Measurements from ENCODE around the gene PCLAF.
A peak's percentile ranks its signal among the peaks of the same experiment; 100 is the strongest.
"Not testable (repeated sequence)": the region's sequence is repeated elsewhere in the genome, so short reads cannot be mapped to it uniquely, and the experiment has no call there.

Gene PCLAF, protein sequence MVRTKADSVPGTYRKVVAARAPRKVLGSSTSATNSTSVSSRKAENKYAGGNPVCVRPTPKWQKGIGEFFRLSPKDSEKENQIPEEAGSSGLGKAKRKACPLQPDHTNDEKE

DNA sequence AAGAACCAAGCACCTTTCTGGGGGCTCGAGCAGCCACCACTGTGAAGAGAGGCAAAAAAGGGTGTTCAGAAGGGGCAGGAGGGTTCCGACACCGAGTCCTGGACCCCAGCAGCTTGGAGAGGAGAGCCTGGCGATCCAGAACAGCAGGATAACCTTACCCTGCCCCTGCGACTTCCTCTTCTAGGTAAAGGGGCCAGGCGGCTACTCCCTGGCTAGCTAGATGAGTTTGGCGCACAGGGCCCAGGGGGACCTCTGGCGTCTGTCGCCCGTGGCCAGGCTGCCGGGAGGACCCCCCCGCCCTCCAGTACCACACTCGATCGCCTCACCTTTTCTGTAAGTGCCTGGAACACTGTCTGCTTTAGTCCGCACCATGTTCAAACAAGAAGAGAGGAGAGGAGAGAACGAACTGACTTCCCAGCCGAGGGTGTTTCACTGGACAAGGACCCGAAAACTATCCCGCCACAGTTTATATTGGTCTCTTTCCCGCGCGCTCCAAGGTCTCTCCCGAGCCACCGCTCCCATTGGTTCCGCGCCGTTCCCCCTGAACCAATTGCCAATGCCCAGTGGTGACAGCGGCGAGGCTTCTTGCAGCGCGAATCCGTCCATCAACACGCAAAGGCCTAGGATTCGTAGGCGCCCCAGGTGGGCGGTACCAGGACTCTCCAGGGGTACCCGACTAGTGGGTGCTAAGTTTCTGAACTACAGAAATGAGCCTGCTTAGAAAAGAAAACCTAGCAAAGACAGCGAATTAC is at the start of gene PCLAF:
Gene PCLAF (minus strand): TSS at position 442 of the 752 bp plus-strand sequence. CDS start 70 bp downstream, at position 372.
- peak; percentile 99 for DNase-seq (ENCODE audit: low spot score)

DNA sequence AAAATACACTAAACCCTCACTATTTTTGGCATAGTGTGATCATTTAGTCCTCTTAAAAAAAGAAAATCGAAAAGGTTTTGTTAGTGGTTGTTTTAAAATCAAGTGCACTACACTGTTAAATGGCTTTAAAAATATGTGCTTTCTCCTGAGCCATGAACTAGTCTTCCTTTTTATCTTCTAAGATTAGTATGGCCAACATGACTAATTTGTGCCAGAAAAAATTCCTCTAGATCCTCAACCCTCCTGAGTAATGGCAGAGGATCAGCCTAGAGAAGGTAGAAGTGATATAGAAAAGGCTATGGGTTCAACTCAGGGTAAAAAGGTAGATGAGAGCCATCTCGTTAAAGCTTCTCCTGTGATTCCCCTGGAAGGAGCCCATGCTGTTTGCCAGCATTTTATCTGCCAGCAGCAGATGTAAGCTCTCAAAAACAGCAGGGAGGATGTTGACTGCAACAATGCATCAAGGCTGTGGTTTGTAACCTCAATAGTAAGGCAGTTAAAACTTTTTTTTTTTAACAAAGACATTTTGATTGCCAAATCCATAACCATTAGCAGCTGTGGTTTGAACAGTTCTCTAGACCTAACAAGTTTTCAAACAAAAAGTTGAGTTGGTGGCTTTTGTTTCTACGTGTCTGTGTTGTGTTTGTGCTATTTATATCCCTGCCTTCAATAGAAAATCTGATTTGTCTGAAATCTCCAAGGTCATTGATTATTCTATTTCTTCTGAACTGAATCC is 48.9 kb upstream of the PCLAF start:
- DNase-seq (ENCODE audit: low spot score): no peak

DNA sequence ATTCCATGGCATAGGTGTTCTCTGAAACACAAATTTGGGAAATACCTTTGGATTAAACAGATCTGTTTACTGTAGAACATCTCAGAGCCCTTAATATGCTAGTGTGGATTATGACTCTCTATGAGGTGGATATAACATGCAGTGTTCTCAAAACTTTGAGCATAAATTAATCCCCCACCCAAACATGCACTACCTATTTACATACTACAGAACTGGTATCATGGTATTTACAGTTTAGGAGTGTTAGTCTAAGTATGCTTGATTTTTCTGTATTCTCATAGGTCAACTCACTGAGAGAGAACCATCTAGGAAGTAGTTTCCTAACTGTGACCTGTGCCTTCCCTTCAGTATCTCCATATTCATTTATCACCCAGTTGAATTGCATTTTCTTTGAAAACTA is 48.2 kb upstream of the PCLAF start:
- no peak for DNase-seq (ENCODE audit: low spot score)

DNA sequence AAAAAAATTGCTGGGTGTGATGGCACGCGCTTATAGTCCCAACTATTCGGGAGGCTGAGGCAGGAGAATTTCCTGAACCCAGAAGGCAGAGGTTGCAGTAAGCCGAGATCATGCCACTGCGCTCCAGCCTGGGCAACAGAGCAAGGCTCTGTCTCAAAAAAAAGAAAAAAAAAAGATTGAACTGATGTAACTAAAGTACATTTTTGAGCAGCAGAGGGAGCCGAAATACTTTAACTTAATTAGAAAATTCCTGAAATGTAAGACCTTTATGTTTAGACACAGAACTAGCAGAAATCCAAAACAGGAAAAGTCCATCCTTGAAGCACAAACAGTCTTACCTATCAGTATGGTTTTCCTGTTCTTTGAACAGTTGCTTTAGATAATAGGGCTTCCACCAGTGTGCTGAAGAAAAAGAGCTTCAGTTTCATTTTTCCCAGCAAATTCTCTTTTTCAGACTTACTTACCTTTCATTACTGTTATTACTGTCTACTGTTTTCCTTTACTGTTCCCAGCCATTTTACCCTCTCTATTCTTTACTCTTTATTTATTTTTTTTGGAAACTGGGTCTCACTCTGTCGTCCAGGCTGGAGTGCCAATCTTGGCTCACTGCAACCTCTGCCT is 45.7 kb upstream of the PCLAF start:
- DNase-seq (ENCODE audit: low spot score): no peak

DNA sequence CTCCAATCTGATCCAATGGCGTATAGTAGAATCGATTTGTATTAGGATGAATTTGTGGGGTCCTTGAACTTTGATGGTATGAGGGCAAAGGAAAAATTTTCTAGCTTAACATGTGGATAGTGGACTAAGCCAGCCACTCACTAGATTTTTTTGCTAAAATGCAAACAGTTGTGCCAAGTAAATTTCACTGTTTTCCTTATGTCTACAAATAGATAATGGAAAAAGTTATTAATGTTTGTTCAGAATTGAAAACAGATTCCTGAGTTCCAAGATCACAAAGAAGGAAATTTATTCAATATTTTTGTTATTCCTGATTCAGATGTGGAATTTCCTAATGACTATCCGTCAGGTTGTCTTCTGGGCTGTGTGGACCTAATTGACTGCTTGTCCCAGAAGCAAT is 44.0 kb upstream of the PCLAF start:
- DNase-seq (ENCODE audit: low spot score): no peak

DNA sequence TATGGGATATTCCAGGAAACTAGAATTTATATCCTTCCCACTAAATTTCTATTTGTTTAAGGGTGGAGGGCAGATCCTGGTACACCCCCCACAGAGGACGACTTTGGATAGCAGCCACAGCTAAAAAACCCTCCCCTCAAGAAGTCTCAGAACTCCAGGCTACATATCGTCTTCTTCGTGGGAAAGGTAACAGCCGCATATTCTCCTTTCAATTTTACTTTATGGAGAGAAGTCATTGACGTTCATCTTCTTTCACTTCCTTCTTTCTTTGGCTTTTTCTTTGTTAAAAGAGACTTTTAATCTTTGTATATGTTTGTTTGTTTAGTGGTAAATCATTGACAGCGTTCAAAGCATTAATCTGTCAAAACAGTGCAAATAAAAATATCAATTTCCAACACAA is 42.7 kb upstream of the PCLAF start:
- no peak for DNase-seq (ENCODE audit: low spot score)

DNA sequence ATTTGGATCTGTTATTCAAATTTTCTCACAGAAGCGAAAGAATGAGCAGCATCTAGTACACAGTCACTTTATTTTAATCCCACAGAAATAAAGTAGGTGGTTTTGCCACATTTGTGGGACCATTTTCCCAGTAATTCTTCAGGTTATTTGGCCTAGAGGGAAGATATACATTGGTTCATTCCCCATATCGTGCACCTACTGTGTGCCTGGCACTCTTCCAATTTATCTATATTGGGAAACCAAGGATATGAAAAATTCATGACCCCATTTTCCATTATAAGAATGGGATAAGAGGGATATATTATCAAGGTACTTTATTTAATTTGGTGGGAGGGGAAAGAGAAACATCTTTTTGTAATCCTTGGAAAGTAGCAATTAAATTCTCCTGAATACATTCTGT is 41.5 kb upstream of the PCLAF start:
- DNase-seq (ENCODE audit: low spot score): no peak

DNA sequence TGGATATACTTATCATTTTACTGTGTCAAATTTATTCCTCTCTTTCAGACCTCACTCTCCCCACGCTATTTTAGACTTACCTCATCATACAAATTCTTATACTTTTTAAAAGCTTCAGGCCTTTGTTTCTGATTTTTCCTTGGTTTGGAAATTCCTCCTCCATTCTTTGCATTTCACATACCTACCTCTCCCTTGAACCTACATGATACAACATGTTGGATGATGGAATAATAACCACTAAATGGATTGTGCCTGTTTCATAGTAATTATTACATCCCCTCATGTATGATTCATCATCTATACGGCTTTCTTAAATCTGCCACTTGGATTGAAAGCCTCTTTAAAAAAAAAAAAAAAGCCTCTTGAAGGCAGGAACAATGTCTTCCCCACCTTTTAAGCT is 31.0 kb upstream of the PCLAF start:
- DNase-seq (ENCODE audit: low spot score): no peak

DNA sequence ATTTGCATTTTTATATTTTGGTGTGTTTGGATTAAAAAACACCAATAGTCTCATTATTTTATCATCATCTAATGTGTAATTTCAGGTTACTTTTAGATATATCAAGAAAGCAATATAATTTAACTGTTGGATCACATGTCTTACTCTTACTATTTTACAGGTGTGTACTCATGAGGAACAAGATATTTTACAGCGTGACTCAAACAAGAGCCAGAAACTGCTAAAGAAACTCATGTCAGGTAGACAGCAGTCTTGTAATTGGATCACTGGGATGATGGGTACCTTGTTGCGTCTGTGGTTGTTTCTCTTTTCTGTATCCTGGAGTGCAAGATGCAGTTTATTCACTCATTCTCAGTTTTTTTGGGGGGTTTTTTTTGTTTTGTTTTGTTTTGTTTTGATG is 19.3 kb upstream of the PCLAF start:
- no peak for DNase-seq (ENCODE audit: low spot score)

DNA sequence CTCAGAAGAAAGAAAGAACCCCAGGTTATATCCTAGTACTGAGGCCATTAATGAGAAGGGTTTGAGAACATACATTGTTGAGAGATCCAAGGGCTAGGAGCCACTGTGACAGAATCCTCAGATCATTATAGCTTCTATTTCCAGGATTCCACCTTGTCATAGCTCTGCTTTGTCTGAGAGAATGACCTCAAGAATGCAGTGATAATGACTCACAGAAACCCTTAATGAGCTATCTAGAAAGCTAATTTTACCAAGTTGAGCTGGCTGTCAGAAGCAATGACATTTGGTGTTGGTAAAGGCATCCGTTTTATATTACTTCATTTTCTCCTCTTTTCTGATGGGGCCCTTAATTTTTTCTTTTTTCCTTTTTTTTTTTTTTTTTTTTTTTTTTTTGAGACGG is 17.3 kb upstream of the PCLAF start:
- DNase-seq (ENCODE audit: low spot score): no peak

DNA sequence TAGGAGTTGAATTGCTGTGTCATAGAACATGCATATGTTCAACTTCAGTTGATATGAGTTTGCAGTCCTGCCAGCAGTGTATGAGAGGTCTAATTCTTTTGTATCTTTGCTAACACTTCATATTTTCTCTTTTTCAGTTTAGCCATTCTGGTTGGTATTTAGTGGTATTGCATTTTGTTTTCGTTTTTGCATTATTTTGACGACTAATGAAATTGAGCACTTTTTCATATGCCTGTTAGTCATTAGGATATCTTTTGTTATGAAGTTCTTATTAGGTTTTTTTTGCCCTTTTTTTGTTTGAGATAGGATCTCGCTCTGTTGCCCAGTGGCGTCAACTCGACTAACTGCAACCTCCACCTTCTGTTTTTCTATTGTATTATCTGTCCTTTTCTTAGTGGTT is 15.5 kb upstream of the PCLAF start:
- no peak for DNase-seq (ENCODE audit: low spot score)

DNA sequence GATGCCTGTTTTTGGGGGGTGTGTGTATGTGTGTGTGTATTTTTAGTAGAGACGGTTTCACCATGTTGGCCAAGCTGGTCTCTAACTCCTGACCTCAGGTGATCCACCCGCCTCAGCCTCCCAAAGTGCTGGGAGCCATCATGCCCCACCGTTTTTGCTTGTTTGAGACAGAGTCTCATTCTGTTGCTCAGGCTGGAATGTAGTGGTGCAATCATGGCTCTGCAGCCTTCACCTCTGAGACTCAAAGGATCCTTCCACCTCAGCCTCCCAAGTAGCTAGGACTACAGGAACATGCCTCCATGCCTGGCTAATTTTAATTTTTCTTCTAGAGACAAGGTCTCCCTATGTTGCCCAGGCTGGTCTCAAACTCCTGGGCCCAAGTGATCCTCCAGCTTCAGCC is 11.2 kb upstream of the PCLAF start:
- DNase-seq (ENCODE audit: low spot score): not testable (repeated sequence)

DNA sequence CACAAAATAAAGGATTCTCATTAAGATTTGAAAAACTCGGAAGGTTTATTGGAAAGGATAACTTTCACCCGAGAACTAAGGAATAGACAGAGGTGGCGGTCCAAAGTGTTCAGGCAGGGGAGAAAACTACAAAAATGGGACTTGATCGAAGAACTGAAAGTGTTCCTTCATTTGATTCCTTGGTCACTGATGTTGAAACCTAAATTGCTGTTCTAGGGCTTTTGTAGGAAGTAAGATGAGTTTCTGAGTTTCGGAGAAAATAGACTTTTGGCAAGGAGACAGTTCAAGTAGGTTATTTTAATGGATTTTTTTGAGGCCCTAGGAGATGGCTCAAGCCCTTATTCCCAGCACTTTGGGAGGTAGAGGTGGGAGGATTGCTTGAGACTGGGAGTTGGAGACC is 7.8 kb upstream of the PCLAF start:
- no peak for DNase-seq (ENCODE audit: low spot score)

DNA sequence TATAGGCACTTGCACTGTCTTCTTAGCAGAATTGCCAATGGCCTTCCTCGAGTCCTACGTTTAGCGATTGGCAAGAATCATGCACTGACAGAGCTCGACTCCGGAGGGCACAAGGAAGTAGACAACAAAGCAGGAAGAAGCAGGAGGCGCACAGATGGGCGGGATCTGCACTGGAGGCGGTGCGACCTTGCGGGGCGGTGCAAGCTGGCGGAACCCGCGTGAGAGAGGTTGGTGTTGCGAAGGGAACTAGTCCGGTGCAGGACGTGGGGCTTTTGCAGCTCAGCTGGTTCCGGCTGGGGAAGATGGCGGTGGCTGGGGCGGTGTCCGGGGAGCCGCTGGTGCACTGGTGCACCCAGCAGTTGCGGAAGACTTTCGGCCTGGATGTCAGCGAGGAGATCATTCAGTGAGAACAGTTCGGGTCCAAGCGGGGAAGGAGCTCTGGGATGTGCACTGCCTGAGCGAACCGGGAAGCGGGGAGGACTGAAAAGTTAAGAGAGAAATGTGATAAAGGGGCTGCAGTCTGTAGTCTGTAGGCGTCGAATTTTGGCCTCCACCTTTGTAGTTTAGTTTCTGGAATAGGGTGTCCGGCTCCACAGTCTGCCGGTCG is 6.4 kb upstream of the PCLAF start, which contains the start of gene TRIP4:
Gene TRIP4 (plus strand): TSS at position 275 of the 607 bp plus-strand sequence. CDS start 28 bp downstream, at position 303.
- DNase-seq (ENCODE audit: low spot score): peak; percentile 98

DNA sequence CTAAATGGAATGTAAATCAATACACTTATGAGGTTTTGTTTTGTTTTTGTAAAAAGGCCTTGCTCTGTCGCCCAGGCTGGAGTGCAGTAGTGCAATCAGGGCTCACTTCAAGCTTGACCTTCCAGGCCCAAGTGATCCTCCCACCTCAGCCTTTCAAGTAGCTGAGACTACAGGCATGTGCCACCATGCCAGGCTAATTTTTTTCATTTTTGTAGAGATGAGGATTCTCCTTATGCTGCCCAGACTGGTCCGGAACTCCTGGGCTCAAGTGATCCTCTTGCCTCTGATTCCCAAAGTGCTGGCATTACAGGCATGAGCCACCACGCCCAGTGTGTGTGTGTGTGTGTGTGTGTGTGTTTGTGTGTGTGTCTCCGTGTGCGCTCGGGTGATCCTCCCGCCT is 5.0 kb upstream of the PCLAF start:
- DNase-seq (ENCODE audit: low spot score): no peak

DNA sequence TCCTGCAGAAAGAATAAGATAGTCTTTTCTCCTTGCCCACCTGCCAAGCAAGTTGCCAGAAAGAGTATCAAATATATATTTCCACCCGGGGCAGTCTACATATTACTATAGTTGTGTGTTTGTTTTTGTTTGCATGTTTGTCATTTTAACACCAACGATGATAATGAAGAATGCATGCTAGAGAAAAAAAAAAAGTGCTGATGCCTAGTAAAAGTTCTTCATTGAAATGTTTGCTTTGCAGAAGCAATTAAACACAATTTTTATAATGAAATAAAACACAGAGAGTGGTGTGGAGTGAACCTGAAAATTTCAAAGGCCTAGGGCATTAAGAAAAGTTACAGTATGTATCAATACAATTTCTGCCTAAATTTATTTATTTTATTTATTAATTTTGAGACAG is 2.5 kb upstream of the PCLAF start:
- no peak for DNase-seq (ENCODE audit: low spot score)

DNA sequence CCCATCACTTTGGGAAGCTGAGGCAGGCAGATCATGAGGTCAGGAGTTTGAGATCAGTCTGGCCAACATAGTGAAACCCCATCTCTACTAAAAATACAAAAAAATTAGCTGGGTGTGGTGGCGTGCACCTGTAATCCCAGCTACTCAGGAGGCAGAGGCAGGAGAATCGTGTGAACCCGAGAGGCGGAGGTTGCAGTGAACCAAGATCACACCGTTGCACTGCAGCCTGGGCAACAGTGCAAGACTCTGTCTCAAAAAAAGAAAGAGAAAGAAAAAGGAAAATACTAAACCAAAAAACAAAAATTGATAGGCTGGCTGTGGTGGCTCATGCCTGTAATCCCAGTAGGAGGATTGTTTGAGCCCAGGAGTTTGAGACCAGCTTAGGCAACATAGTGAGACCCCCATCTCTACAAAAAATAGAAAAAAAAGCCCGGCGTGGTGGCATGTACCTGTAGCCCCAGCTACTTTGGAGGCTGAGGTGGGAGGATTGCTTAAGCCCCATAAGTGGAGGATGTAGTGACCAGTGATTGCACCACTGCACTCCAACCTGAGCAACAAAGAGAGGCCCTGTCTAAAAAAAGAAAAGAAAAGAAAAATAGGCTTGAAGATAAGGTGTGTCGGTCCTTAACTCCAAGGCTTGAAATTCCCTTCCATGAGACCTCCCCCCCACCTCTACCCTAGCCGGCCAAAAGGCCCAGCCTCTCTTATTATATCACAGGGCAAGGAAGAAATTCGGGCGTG is 941 bp downstream of the PCLAF start:
- DNase-seq (ENCODE audit: low spot score): not testable (repeated sequence)

DNA sequence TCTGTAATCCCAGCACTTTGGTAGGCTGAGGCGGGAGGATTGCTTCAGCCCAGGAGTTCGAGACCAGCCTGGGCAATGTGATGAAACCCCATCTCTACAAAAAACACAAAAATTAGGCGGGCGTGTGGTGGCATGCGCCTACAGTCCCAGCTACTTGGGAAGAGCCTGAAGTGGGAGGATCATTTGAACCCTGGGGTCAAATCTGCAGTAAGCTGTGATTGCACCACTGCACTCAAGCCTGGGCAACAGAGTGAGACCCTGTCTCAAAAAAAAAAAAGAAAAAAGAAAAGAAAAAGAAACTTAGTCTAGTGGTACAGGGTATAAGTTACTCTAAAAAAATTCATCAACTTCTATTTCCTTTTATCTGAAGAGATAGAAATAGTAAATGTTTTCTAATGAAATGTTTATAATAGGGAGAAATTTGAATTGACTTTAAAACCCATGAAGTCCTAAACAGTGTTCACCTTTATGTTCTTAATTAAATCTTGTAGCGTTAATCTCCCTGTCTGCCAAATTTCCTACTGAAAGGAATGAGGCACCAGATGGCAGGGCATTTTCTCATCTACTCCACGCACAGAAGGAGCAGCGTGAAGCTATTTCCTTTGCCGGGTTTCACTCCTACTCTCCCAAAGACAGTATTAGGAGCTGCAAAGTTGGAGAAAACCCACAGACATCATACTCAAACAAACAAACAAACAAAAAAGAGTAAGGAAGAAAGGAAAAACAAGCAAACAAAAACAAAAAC is 1.9 kb downstream of the PCLAF start:
- DNase-seq (ENCODE audit: low spot score): no peak

DNA sequence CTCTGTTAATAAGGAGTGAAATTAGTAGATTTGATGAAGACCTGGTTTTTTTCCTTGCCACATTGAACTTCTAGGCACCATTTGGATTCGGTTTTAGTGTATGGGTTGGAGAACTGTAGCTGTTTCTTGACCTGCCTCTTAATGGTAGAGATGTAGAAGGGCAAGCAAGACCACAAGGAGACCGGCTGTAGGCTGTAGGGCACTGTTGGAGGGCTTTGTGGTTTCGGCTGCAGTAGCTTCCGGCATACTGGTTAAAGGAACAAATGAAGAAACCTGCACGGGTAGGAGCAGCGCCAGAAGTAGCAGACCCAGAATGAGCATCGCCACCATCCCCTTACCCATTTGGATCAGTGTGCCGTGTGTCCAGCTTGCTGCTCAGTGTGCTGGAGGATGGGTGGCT is 7.9 kb downstream of the PCLAF start:
- DNase-seq (ENCODE audit: low spot score): no peak

DNA sequence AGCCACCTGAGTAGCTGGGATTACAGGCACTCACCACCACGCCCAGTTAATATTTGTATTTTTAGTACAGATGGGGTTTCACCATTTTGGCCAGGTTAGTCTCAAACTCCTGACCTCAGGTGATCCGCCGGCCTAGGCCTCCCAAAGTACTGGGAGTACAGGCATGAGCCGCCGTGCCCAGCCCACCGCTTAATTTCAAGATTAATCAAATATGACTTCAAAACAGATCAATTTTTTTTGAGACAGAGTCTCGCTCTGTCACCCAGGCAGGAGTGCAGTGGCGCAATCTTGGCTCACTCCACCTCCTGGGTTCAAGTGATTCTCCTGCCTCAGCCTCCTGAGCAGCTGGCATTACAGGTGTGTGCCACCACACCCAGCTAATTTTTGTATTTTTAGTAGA is 9.9 kb downstream of the PCLAF start:
- DNase-seq (ENCODE audit: low spot score): not testable (repeated sequence)

DNA sequence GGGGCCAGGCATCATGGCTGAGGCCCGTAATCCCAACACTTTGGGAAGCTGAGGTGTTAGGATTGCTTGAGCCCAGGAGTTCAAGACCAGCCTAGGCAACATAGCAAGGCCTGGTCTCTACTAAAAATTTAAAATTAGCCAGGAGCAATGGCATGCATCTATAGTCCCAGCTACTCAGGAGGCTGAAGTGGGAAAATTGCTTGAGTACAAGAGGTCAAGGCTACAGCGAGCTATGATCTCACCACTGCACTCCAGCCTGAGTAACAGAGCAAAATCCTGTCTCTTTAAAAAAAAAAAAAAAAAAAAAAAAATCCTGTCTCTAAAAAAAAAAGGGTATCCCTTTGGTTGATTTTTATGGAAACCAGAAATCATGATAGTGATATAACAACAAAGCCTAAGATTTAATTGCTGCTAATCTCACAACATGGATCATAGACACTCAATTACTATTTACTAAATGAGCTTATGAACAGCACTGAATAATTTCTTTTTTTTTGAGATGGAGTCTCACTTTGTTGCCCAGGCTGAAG is 12.1 kb downstream of the PCLAF start:
- DNase-seq (ENCODE audit: low spot score): no peak

All from NAMALWA (cell line).